ENCODE data around the gene SLC10A7.

GRCh38 chr4:146453181-146453807 lies 68.4 kb downstream of the SLC10A7 start:
- no peak for TF ChIP-seq CTCF (IDR thresholded peaks at IDR 0.05)
- no peak for TF ChIP-seq POLR2AphosphoS5 (IDR thresholded peaks at IDR 0.05)
- no peak for TF ChIP-seq EP300 (IDR thresholded peaks at IDR 0.05)
- TF ChIP-seq POLR2A (IDR thresholded peaks at IDR 0.05): no peak
